MCF 10A (cell line): ENCODE results near the gene CHMP6. TPM values are rescaled to one million over a fixed set of nuclear protein-coding genes. Genes with fewer than 3 reads are reported as not detected.

Experiments used
- BruUV-seq: library from RNA; stranded (reverse); fragments of 400-500 nt; replicated peaks from 2 replicates; lab custom pipeline; 2021; lab: Mats Ljungman, UMichigan
- CTCF ChIA-PET: fragments of 300-600 bp; sonication (Branson Sonifier 250); formaldehyde crosslinking; extraction: SDS; loops from one replicate; lab custom pipeline; 2021; ENCODE audit warnings: antibody characterized with exemption, inconsistent platforms; lab: Yijun Ruan, JAX
- POLR2A ChIA-PET: fragments of 300-600, 350-650 bp; sonication (Branson Sonifier 250); formaldehyde crosslinking; extraction: SDS; loops from one replicate; lab custom pipeline; 2020; ENCODE audit warnings: antibody characterized with exemption, inconsistent platforms; lab: Yijun Ruan, JAX
- DNase-seq: peaks from one replicate; pipeline ENCODE4 v3.0.0-alpha.2; 2018; ENCODE audit not compliant: unreplicated experiment
- H3K27ac Mint-ChIP-seq: one replicate; pipeline ENCODE4 v1.8.0; 2022; ENCODE audit warnings: mild to moderate bottlenecking, low read depth, mixed read lengths; ENCODE audit not compliant: unreplicated experiment
- H3K27me3 Mint-ChIP-seq: one replicate; pipeline ENCODE4 v1.8.0; 2022; ENCODE audit warnings: mixed read lengths; ENCODE audit not compliant: insufficient read depth, unreplicated experiment
- H3K36me3 Mint-ChIP-seq: one replicate; pipeline ENCODE4 v1.8.0; 2022; ENCODE audit warnings: mild to moderate bottlenecking, moderate library complexity, mixed read lengths; ENCODE audit not compliant: insufficient read depth, unreplicated experiment
- H3K4me1 Mint-ChIP-seq: one replicate; pipeline ENCODE4 v1.8.0; 2022; ENCODE audit warnings: mixed read lengths; ENCODE audit not compliant: insufficient read depth, unreplicated experiment
- H3K4me3 Mint-ChIP-seq: one replicate; pipeline ENCODE4 v1.8.0; 2022; ENCODE audit warnings: mild to moderate bottlenecking, moderate library complexity, mixed read lengths; ENCODE audit not compliant: unreplicated experiment
- H3K9me3 Mint-ChIP-seq: one replicate; pipeline ENCODE4 v1.8.0; 2022; ENCODE audit warnings: mixed read lengths; ENCODE audit not compliant: unreplicated experiment
- CTCF ChIP-seq: fragments of 200-600 bp; IDR thresholded peaks from one replicate; pipeline ENCODE4 v1.8.0; 2022; ENCODE audit warnings: antibody characterized with exemption, mild to moderate bottlenecking; ENCODE audit not compliant: unreplicated experiment
- intact Hi-C: fragments of 100-400 bp; cut with micrococcal nuclease; formaldehyde crosslinking; loops from 2 replicates; pipeline ENCODE4 v1.14.1; 2022
- total RNA-seq: library from RNA; stranded (reverse); gene quantifications from 2 replicates; pipeline ENCODE4 v1.2.3, GENCODE V29; 2022

Gene CHMP6
- total RNA-seq, 1 experiment from 2014 or later: 19.5 TPM

- H3K4me1 Mint-ChIP-seq: no peaks in the 10 kb centered on the region
- TF ChIP-seq CTCF: no peak
- intact Hi-C loops: loop anchor here (1.0 to 2.0 kb wide), 2 partner anchors 27 to 103 kb away; no protein-coding TSS in a partner anchor
- no peaks in the 10 kb centered on the region for H3K27me3 Mint-ChIP-seq
- ChIA-PET CTCF (interaction anchor here (0.8 to 1.0 kb wide), 2 partner anchors 542 to 543 kb away, joined by 3 read pairs; no protein-coding TSS in a partner anchor), POLR2A (interaction anchor here (0.7 to 1.4 kb wide), 3 partner anchors 57 to 531 kb away, joined by 3 to 4 read pairs (median 3); no protein-coding TSS in a partner anchor)
- no peak overlapping the region for H3K27ac Mint-ChIP-seq
- peaks cover 31% of the 10 kb centered on the region for H3K36me3 Mint-ChIP-seq
- H3K4me3 Mint-ChIP-seq: no peak overlapping the region
- no TSS peak for BruUV-seq
- H3K9me3 Mint-ChIP-seq: no peaks in the 10 kb centered on the region
- DNase-seq: no peak
These were observed 22.0 kb upstream of the CHMP6 start for GRCh38 chr17:80969674-80970043.

- peaks cover 29% of the 10 kb centered on the region for H3K36me3 Mint-ChIP-seq
- intact Hi-C loops: loop anchor here (1.0 to 2.0 kb wide), 2 partner anchors 28 to 103 kb away; no protein-coding TSS in a partner anchor
- ChIA-PET CTCF (interaction anchor here (0.7 to 1.0 kb wide), 4 partner anchors 426 to 895 kb away, joined by 3 to 5 read pairs (median 3); partner anchors contain the start of gene RPTOR), POLR2A (interaction anchor here (0.7 to 1.4 kb wide), 3 partner anchors 58 to 531 kb away, joined by 3 to 4 read pairs (median 3); no protein-coding TSS in a partner anchor)
- H3K27ac Mint-ChIP-seq: no peak overlapping the region
- no TSS peak for BruUV-seq
- H3K27me3 Mint-ChIP-seq: no peaks in the 10 kb centered on the region
- no peaks in the 10 kb centered on the region for H3K9me3 Mint-ChIP-seq
- no peaks in the 10 kb centered on the region for H3K4me1 Mint-ChIP-seq
- peak; percentile 36 for DNase-seq
- peak; percentile 9 for TF ChIP-seq CTCF
- H3K4me3 Mint-ChIP-seq: no peak overlapping the region
These were observed 21.4 kb upstream of the CHMP6 start for GRCh38 chr17:80970044-80970761.

- intact Hi-C loops: loop anchor here (1.0 to 2.0 kb wide), 2 partner anchors 29 to 104 kb away; no protein-coding TSS in a partner anchor
- Mint-ChIP-seq H3K4me1 (no peaks in the 10 kb centered on the region), H3K4me3 (no peak overlapping the region), H3K9me3 (no peaks in the 10 kb centered on the region), H3K36me3 (peaks cover 20% of the 10 kb centered on the region), H3K27ac (no peak overlapping the region), H3K27me3 (no peaks in the 10 kb centered on the region)
- ChIA-PET POLR2A (interaction anchor here (0.9 to 1.4 kb wide), 2 partner anchors 71 to 532 kb away, joined by 3 read pairs; no protein-coding TSS in a partner anchor), CTCF (interaction anchor here (0.7 kb wide), 2 partner anchors 426 to 896 kb away, joined by 3 to 5 read pairs; partner anchors contain the start of gene RPTOR)
- TF ChIP-seq CTCF: no peak
- no TSS peak for BruUV-seq
- no peak for DNase-seq
These were observed 20.6 kb upstream of the CHMP6 start for GRCh38 chr17:80970762-80971703.
